Measurements from ENCODE around the gene S100A5.
"Not testable (repeated sequence)": the region's sequence is repeated elsewhere in the genome, so short reads cannot be mapped to it uniquely, and the experiment has no call there.

S100A5 gene

GRCh38 chr1:153566414-153567371 lies 26.0 kb upstream of the S100A5 start:
- peak; percentile 94 for DNase-seq

- peak; percentile 55 for DNase-seq
Observed at GRCh38 chr1:153565529-153566374, 25.0 kb upstream of the S100A5 start, which contains the start of gene S100A2. S100A2 (minus strand) TSS chr1:153565844; CDS start chr1:153563877, 1,967 bp downstream.

- DNase-seq, result no peak
Observed at GRCh38 chr1:153563991-153564390, 23.3 kb upstream of the S100A5 start.

- DNase-seq, result no peak
Observed at GRCh38 chr1:153563483-153563901, 22.8 kb upstream of the S100A5 start.

- DNase-seq, result not testable (repeated sequence)
Observed at GRCh38 chr1:153562021-153562420, 21.3 kb upstream of the S100A5 start.

GRCh38 chr1:153561466-153561985 lies 20.8 kb upstream of the S100A5 start:
- DNase-seq, result no peak

GRCh38 chr1:153560771-153561465 lies 20.2 kb upstream of the S100A5 start:
- DNase-seq, result no peak

- no peak for DNase-seq
Observed at GRCh38 chr1:153560241-153560640, 19.5 kb upstream of the S100A5 start.

GRCh38 chr1:153557877-153558276 lies 17.1 kb upstream of the S100A5 start:
- DNase-seq, result no peak

GRCh38 chr1:153556348-153556747 lies 15.6 kb upstream of the S100A5 start:
- DNase-seq, result no peak

- peak; percentile 59 for DNase-seq
Observed at GRCh38 chr1:153553830-153554541, 13.3 kb upstream of the S100A5 start.

- no peak for DNase-seq
Observed at GRCh38 chr1:153553096-153553495, 12.4 kb upstream of the S100A5 start.

GRCh38 chr1:153552335-153552734 lies 11.6 kb upstream of the S100A5 start:
- no peak for DNase-seq

- DNase-seq, result no peak
Observed at GRCh38 chr1:153550827-153551500, 10.2 kb upstream of the S100A5 start.

- DNase-seq, result no peak
Observed at GRCh38 chr1:153550398-153550758, 9.6 kb upstream of the S100A5 start.

GRCh38 chr1:153549741-153550397 lies 9.1 kb upstream of the S100A5 start:
- DNase-seq, result peak; percentile 28

GRCh38 chr1:153548722-153549688 lies 8.3 kb upstream of the S100A5 start, which contains the start of gene S100A3:
S100A3 (minus strand) TSS chr1:153549258; CDS start chr1:153548485, 773 bp downstream.
- peak; percentile 79 for DNase-seq

GRCh38 chr1:153547560-153548551 lies 7.1 kb upstream of the S100A5 start:
- DNase-seq, result no peak
